ENCODE data around the gene CACNA1C. TPM values are rescaled to one million over a fixed set of nuclear protein-coding genes. Genes with fewer than 3 reads are reported as not detected.

CACNA1C gene
- total and polyA plus RNA-seq, 2 donors (not counting 1 experiment from before 2014, with no cell fraction given) = 0.01 to 0.02 TPM

DNA sequence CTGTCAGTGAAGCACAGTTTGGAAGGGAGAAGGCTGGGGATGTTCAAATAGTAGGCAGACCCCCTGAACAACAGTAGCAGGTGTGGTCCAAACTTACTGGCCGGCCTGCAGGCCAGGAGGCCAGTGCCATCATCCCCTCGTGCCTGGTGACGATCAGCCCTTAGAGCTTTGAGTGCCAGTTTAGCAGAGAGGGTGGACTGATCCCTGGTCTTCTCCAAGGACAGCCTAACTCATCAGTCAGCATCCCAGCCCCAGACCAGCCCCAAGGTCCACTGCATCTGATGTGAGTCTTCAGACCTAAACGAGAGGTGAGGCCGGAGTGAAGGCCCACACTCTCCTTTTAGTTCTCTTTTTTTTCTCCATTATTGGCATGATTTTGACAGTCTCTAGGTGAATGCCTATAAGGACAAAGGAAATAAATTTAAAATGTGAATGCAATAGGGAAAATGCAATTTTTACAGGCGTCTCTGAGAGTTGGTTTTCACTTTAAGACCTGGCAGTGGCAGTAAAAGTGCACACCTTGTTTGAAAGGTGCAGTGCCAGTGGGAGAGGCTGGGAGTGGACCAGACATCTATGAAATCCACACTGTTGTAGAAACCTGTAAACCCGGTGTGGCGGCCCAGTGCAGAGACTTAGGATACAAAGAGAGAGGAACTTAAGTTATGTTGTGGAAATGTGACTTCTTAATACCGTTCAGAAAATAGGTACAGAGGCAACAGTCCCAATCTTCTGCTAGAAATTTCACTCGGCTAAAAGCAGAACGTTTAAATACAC is 311.2 kb downstream of the CACNA1C start:
- DNase-seq (no peak), ATAC-seq (ENCODE audit: low read depth) (no peak)
- Mint-ChIP-seq H3K27ac (no peak overlapping the region), H3K4me1 (peaks cover 8% of the 10 kb centered on the region), H3K27me3 (peaks cover 24% of the 10 kb centered on the region), H3K9me3 (ENCODE audit: insufficient read depth) (no peaks in the 10 kb centered on the region), H3K4me3 (no peak overlapping the region)
- H3K4me1 ChIP-seq (ENCODE audit: control insufficient read depth in 2 of 2, insufficient read depth in 2 of 2, low read length in 2 of 2) = peaks cover under 1 to 7% of the 10 kb centered on the region in 2 donors
- 81% methylated on average over 9 of the region's 11 CpGs for WGBS (ENCODE audit: insufficient coverage)
- no peak for TF ChIP-seq EZH2 (IDR thresholded peaks at IDR 0.05; ENCODE audit: borderline replicate concordance, insufficient read depth, low read depth, low read length, poor library complexity, severe bottlenecking)
- TF ChIP-seq, protein P1, sequence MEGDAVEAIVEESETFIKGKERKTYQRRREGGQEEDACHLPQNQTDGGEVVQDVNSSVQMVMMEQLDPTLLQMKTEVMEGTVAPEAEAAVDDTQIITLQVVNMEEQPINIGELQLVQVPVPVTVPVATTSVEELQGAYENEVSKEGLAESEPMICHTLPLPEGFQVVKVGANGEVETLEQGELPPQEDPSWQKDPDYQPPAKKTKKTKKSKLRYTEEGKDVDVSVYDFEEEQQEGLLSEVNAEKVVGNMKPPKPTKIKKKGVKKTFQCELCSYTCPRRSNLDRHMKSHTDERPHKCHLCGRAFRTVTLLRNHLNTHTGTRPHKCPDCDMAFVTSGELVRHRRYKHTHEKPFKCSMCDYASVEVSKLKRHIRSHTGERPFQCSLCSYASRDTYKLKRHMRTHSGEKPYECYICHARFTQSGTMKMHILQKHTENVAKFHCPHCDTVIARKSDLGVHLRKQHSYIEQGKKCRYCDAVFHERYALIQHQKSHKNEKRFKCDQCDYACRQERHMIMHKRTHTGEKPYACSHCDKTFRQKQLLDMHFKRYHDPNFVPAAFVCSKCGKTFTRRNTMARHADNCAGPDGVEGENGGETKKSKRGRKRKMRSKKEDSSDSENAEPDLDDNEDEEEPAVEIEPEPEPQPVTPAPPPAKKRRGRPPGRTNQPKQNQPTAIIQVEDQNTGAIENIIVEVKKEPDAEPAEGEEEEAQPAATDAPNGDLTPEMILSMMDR (IDR thresholded peaks at IDR 0.05) = no peak
- H3K9me3 ChIP-seq (ENCODE audit: control extremely low read depth in 1 of 3, control insufficient read depth in 2 of 3, insufficient read depth in 1 of 3, low read length in 2 of 3) = no peaks in the 10 kb centered on the region
- CTCF ChIA-PET = no interaction called here
- no peaks in the 10 kb centered on the region for H4K20me1 ChIP-seq (ENCODE audit: control insufficient read depth, insufficient read depth, low read length, poor library complexity, severe bottlenecking)
- POLR2A ChIA-PET = no interaction called here
- no peak overlapping the region for H2AFZ ChIP-seq (ENCODE audit: insufficient read depth, low read depth, low read length, poor library complexity, severe bottlenecking)
- intact Hi-C loops (cut with micrococcal nuclease) = no loop called here
- H3K27ac ChIP-seq (ENCODE audit: low read length in 2 of 2) = no peak overlapping the region
- no peak overlapping the region for H3K9ac ChIP-seq (ENCODE audit: low read length)
- no peaks in the 10 kb centered on the region for H3K79me2 ChIP-seq (ENCODE audit: control insufficient read depth, insufficient read depth, low read length)
- H3K4me2 ChIP-seq (replicated peaks; ENCODE audit: low read depth, low read length, poor library complexity, severe bottlenecking) = no peak overlapping the region
- no peaks in the 10 kb centered on the region for H3K27me3 ChIP-seq (replicated peaks in 1 of 4; ENCODE audit: control extremely low read depth in 1 of 4, control insufficient read depth in 3 of 4, insufficient read depth in 4 of 4, low read length in 3 of 4)
- H3K4me3 ChIP-seq (ENCODE audit: control extremely low read depth in 1 of 5, extremely low read depth in 1 of 5, insufficient read depth in 1 of 5, low read depth in 2 of 5, low read length in 4 of 5) = no peak overlapping the region
- no peaks in the 10 kb centered on the region for H3K36me3 ChIP-seq (replicated peaks in 1 of 2; ENCODE audit: control extremely low read depth in 1 of 2, control insufficient read depth in 1 of 2, extremely low read depth in 1 of 2, insufficient read depth in 2 of 2, low read length in 1 of 2)

DNA sequence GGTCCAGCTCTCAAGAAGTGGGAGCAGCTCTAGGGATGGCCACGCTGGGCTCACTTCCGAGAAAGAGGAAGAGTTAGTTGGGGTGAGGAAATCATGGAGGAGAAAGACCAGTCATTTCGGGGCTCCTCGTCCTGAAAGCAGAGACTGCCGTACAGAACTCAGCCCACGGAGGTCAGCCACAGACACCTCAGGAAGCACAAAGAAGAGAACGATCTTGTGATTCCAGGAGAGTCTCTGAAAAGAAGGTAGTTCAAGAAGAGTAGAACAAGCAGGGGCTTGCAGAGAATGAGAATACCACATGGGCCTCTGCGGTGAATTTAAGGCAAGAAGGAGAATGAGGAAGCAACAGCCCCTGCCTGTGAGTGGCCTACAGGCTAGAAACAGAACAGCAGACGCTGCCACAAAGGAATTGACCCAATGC is 311.9 kb downstream of the CACNA1C start:
- Histone ChIP-seq H4K20me1 (ENCODE audit: control insufficient read depth, insufficient read depth, low read length, poor library complexity, severe bottlenecking) (no peaks in the 10 kb centered on the region), H3K4me2 (replicated peaks; ENCODE audit: low read depth, low read length, poor library complexity, severe bottlenecking) (no peak overlapping the region), H2AFZ (ENCODE audit: insufficient read depth, low read depth, low read length, poor library complexity, severe bottlenecking) (no peak overlapping the region), H3K27me3 (replicated peaks in 1 of 4; ENCODE audit: control extremely low read depth in 1 of 4, control insufficient read depth in 3 of 4, insufficient read depth in 4 of 4, low read length in 3 of 4) (no peaks in the 10 kb centered on the region), H3K27ac (ENCODE audit: low read length in 2 of 2) (no peak overlapping the region), H3K4me1 (ENCODE audit: control insufficient read depth in 2 of 2, insufficient read depth in 2 of 2, low read length in 2 of 2) (peaks cover 0 to 5% of the 10 kb centered on the region in 2 donors), H3K9ac (ENCODE audit: low read length) (no peak overlapping the region), H3K36me3 (replicated peaks in 1 of 2; ENCODE audit: control extremely low read depth in 1 of 2, control insufficient read depth in 1 of 2, extremely low read depth in 1 of 2, insufficient read depth in 2 of 2, low read length in 1 of 2) (no peaks in the 10 kb centered on the region), H3K79me2 (ENCODE audit: control insufficient read depth, insufficient read depth, low read length) (no peaks in the 10 kb centered on the region), H3K4me3 (ENCODE audit: control extremely low read depth in 1 of 5, extremely low read depth in 1 of 5, insufficient read depth in 1 of 5, low read depth in 2 of 5, low read length in 4 of 5) (no peak overlapping the region), H3K9me3 (ENCODE audit: control extremely low read depth in 1 of 3, control insufficient read depth in 2 of 3, insufficient read depth in 1 of 3, low read length in 2 of 3) (no peaks in the 10 kb centered on the region)
- no peak for ATAC-seq (ENCODE audit: low read depth)
- ChIA-PET POLR2A (no interaction called here), CTCF (interaction anchor here (0.5 kb wide), 1 partner anchor 218 kb away, joined by 3 read pairs; no protein-coding TSS in a partner anchor)
- H3K27me3 Mint-ChIP-seq = peaks cover 20% of the 10 kb centered on the region
- H3K27ac Mint-ChIP-seq = no peak overlapping the region
- H3K4me3 Mint-ChIP-seq = no peak overlapping the region
- intact Hi-C loops (cut with micrococcal nuclease) = no loop called here
- H3K4me1 Mint-ChIP-seq = peaks cover 7% of the 10 kb centered on the region
- WGBS (ENCODE audit: insufficient coverage) = 48% methylated on average over 7 of the region's 9 CpGs
- no peaks in the 10 kb centered on the region for H3K9me3 Mint-ChIP-seq (ENCODE audit: insufficient read depth)
- no peak for TF ChIP-seq EZH2 (IDR thresholded peaks at IDR 0.05; ENCODE audit: borderline replicate concordance, insufficient read depth, low read depth, low read length, poor library complexity, severe bottlenecking)
- TF ChIP-seq, protein P1 (IDR thresholded peaks at IDR 0.05) = no peak
- no peak for DNase-seq

Measured in B cell (primary cell).